H1 (cell line): Measurements from ENCODE around the gene POFUT2. TPM values are rescaled to one million over a fixed set of nuclear protein-coding genes. Genes with fewer than 3 reads are reported as not detected.

Source experiments
- CTCF ChIA-PET: fragments of 300-600 bp; sonication (Branson Sonifier 250); formaldehyde crosslinking; loops from one replicate; lab custom pipeline; 2021; ENCODE audit not compliant: partially characterized antibody; lab: Charles Lee
- POLR2A ChIA-PET: fragments of 300-600 bp; sonication (Branson Sonifier 250); formaldehyde crosslinking; loops from one replicate; lab custom pipeline; 2021; ENCODE audit warnings: inconsistent platforms; ENCODE audit not compliant: partially characterized antibody; lab: Charles Lee
- DNase-seq, 2 experiments: peaks; one replicate each; pipeline versions ENCODE4 v3.0.0 to v3.0.0-alpha.2; 2010 to 2022; ENCODE audit warnings: low spot score in 2 of 2, low read depth in 1 of 2, mixed read lengths in 1 of 2
- FAIRE-seq: peaks from 2 replicates; lab custom pipeline; 2011; peaks lifted over from hg19 to GRCh38; lab: Jason Lieb, UNC
- H2AFZ ChIP-seq: 2 replicates; pipeline ENCODE4 v1.8.1; 2012; ENCODE audit warnings: low read length, inconsistent platforms
- H2AK5ac ChIP-seq: 2 replicates; pipeline ENCODE4 v1.6.1; 2013; ENCODE audit warnings: low read depth, low read length
- H2BK120ac ChIP-seq: replicated peaks from 2 replicates; pipeline ENCODE3; 2013; ENCODE audit warnings: low read depth, low read length, inconsistent platforms
- H2BK12ac ChIP-seq: 2 replicates; pipeline ENCODE4 v1.6.1; 2013; ENCODE audit warnings: low read depth, low read length
- H2BK15ac ChIP-seq: 2 replicates; pipeline ENCODE4 v1.6.1; 2013; ENCODE audit warnings: low read length
- H2BK20ac ChIP-seq: 2 replicates; pipeline ENCODE4 v1.6.1; 2013; ENCODE audit warnings: low read length
- H2BK5ac ChIP-seq: 2 replicates; pipeline ENCODE4 v1.6.1; 2013; ENCODE audit warnings: low read depth, low read length
- H3K14ac ChIP-seq: 2 replicates; pipeline ENCODE4 v1.6.1; 2013; ENCODE audit warnings: inconsistent platforms; ENCODE audit not compliant: insufficient read length
- H3K18ac ChIP-seq: 2 replicates; pipeline ENCODE4 v1.6.1; 2013; ENCODE audit warnings: low read length; ENCODE audit errors: extremely low read depth
- H3K23ac ChIP-seq: 2 replicates; pipeline ENCODE4 v1.6.1; 2013; ENCODE audit warnings: inconsistent platforms; ENCODE audit not compliant: insufficient read length
- H3K23me2 ChIP-seq: 2 replicates; pipeline ENCODE4 v1.6.1; 2013; ENCODE audit warnings: low read depth, low read length
- H3K27ac ChIP-seq: 2 replicates; pipeline ENCODE4 v1.6.1; 2011; ENCODE audit warnings: low read depth, low read length, inconsistent platforms
- H3K27me3 ChIP-seq, 4 experiments: replicated peaks in 1 of 4; 1 replicate in 1 of 4; 2 replicates in 3 of 4; pipeline versions ENCODE4 v1.6.1 to v1.8.1; 2011 to 2013; ENCODE audit warnings: low read length in 3 of 4, mild to moderate bottlenecking in 3 of 4, inconsistent platforms in 2 of 4, mixed read lengths in 2 of 4, moderate library complexity in 1 of 4; ENCODE audit not compliant: control insufficient read depth in 3 of 4, insufficient read depth in 3 of 4; ENCODE audit errors: extremely low read depth in 1 of 4
- H3K36me3 ChIP-seq, 4 experiments: 2 replicates each; pipeline versions ENCODE4 v1.6.1 to v1.8.1; 2011 to 2013; ENCODE audit warnings: mild to moderate bottlenecking in 4 of 4, low read length in 3 of 4, moderate library complexity in 2 of 4, control low read depth in 1 of 4, inconsistent platforms in 1 of 4; ENCODE audit not compliant: insufficient read depth in 4 of 4, control insufficient read depth in 2 of 4
- H3K4ac ChIP-seq: replicated peaks from 2 replicates; pipeline ENCODE3; 2013; ENCODE audit warnings: low read length, low read depth, mixed read lengths, inconsistent platforms; ENCODE audit not compliant: insufficient read length
- H3K4me1 ChIP-seq, 4 experiments: replicated peaks in 1 of 4; 1 replicate in 1 of 4; 2 replicates in 3 of 4; pipeline versions ENCODE4 v1.6.1 to v1.8.1; 2011 to 2013; ENCODE audit warnings: low read length in 3 of 4, inconsistent platforms in 2 of 4, mixed read lengths in 1 of 4; ENCODE audit not compliant: insufficient read depth in 4 of 4, control insufficient read depth in 3 of 4
- H3K4me2 ChIP-seq, 2 experiments: 2 replicates each; pipeline versions ENCODE4 v1.6.1 to v1.8.1; 2011 to 2013; ENCODE audit warnings: low read depth in 2 of 2, low read length in 2 of 2, control low read depth in 1 of 2, inconsistent platforms in 1 of 2, mild to moderate bottlenecking in 1 of 2; ENCODE audit not compliant: insufficient read depth in 1 of 2
- H3K4me3 ChIP-seq, 4 experiments: fragments of 200-600, 300-600 bp in 1 of 4; sonication (generic), shearing (Covaris generic), sonication (Bioruptor Twin) in 1 of 4; 2 replicates each; pipeline versions ENCODE4 v1.5.1 to v1.8.1; 2011 to 2016; ENCODE audit warnings: low read length in 4 of 4, low read depth in 3 of 4, control low read depth in 2 of 4, inconsistent platforms in 2 of 4, mild to moderate bottlenecking in 2 of 4, mixed read lengths in 1 of 4, moderate library complexity in 1 of 4; ENCODE audit not compliant: insufficient read depth in 2 of 4; ENCODE audit errors: extremely low read depth in 1 of 4
- H3K56ac ChIP-seq: replicated peaks from 2 replicates; pipeline ENCODE3; 2013; ENCODE audit warnings: low read depth, mild to moderate bottlenecking, mixed read lengths, low read length, inconsistent platforms; ENCODE audit not compliant: insufficient read length
- H3K79me1 ChIP-seq: 2 replicates; pipeline ENCODE4 v1.6.1; 2013; ENCODE audit warnings: low read depth, low read length, control low read depth
- H3K79me2 ChIP-seq, 2 experiments: 2 replicates each; pipeline versions ENCODE4 v1.6.1 to v1.8.1; 2012 to 2013; ENCODE audit warnings: low read length in 2 of 2, mild to moderate bottlenecking in 2 of 2, inconsistent platforms in 1 of 2; ENCODE audit not compliant: insufficient read depth in 2 of 2, control insufficient read depth in 1 of 2
- H3K9ac ChIP-seq, 4 experiments: replicated peaks in 1 of 4; 1 replicate in 1 of 4; 2 replicates in 3 of 4; pipeline versions ENCODE4 v1.6.1 to v1.8.1; 2011 to 2013; ENCODE audit warnings: low read depth in 3 of 4, low read length in 3 of 4, control low read depth in 2 of 4, mild to moderate bottlenecking in 2 of 4, moderate library complexity in 2 of 4, inconsistent platforms in 1 of 4; ENCODE audit errors: extremely low read depth in 1 of 4
- H3K9me3 ChIP-seq, 2 experiments: 2 replicates each; pipeline versions ENCODE4 v1.6.1 to v1.8.1; 2012 to 2013; ENCODE audit warnings: mild to moderate bottlenecking in 2 of 2, moderate library complexity in 2 of 2, control low read depth in 1 of 2, inconsistent platforms in 1 of 2, low read depth in 1 of 2, low read length in 1 of 2, mixed read lengths in 1 of 2; ENCODE audit not compliant: insufficient read depth in 2 of 2
- H4K20me1 ChIP-seq, 2 experiments: replicated peaks in 1 of 2; 2 replicates each; pipeline versions ENCODE3 to v1.8.1; 2011 to 2013; ENCODE audit warnings: inconsistent platforms in 2 of 2, low read length in 2 of 2, mild to moderate bottlenecking in 1 of 2; ENCODE audit not compliant: insufficient read depth in 2 of 2, control insufficient read depth in 1 of 2
- H4K5ac ChIP-seq: 2 replicates; pipeline ENCODE4 v1.6.1; 2013; ENCODE audit warnings: low read length, low read depth, mixed read lengths, inconsistent platforms; ENCODE audit not compliant: insufficient read length
- H4K8ac ChIP-seq: 2 replicates; pipeline ENCODE4 v1.8.0; 2013; ENCODE audit warnings: mild to moderate bottlenecking, moderate library complexity, low read length, inconsistent platforms; ENCODE audit not compliant: insufficient read depth; ENCODE audit errors: extremely low read depth
- H4K91ac ChIP-seq: replicated peaks from 2 replicates; pipeline ENCODE3; 2013; ENCODE audit warnings: low read length, mixed read lengths, inconsistent platforms; ENCODE audit not compliant: insufficient read length
- BCL11A ChIP-seq, 2 experiments: IDR thresholded peaks; one replicate each; pipeline ENCODE4 v1.6.1; 2011; ENCODE audit warnings: low read depth in 2 of 2, low read length in 2 of 2, mild to moderate bottlenecking in 2 of 2
- E2F6 ChIP-seq: IDR thresholded peaks from 2 replicates; pipeline ENCODE4 v1.6.1; 2012; ENCODE audit warnings: inconsistent platforms
- JUND ChIP-seq: IDR thresholded peaks from 2 replicates; pipeline ENCODE4 v1.6.1; 2011; ENCODE audit warnings: mild to moderate bottlenecking, improper control_type of control experiment, low read length
- SIX5 ChIP-seq: IDR thresholded peaks from 2 replicates; pipeline ENCODE4 v1.6.1; 2011; ENCODE audit warnings: mild to moderate bottlenecking, low read depth, low read length
- WGBS, 2 experiments: shearing (Covaris generic) in 1 of 2; methylation state at CpG; one replicate each; pipeline versions ENCODE4 v1.1.6 to v1.1.7; 2013 to 2015; ENCODE audit warnings: low lambda C conversion rate in 2 of 2, mixed read lengths in 2 of 2, inconsistent platforms in 1 of 2, low coverage in 1 of 2, missing lambda C conversion rate in 1 of 2; ENCODE audit not compliant: insufficient replicate concordance in 2 of 2, insufficient coverage in 1 of 2, insufficient read length in 1 of 2; ENCODE audit errors: extremely low coverage in 1 of 2, missing lambda C conversion rate in 1 of 2; 5-methylcytosine and 5-hydroxymethylcytosine counted together
- polyA plus RNA-seq, 7 experiments: library from polyadenylated mRNA; depleted of rRNA in 3 of 7; stranded (reverse) in 5 of 7; unstranded in 2 of 7; fragments of >200 nt in 5 of 7; fragments of 200-250 nt in 2 of 7; gene quantifications; 1 replicate in 5 of 7; 2 replicates in 1 of 7; 4 replicates in 1 of 7; pipeline versions ENCODE4 v1.2.1 to v1.2.3, GENCODE V29; 2011 to 2013; ENCODE audit warnings: missing spikeins in 2 of 7, mixed read lengths in 2 of 7
- total RNA-seq: library from RNA; stranded (reverse); fragmentation: NEBNext Ultra II Directional; extraction: Animal tissue kit (Norgen Biotek cat#: 25700); gene quantifications from 2 replicates; pipeline ENCODE4 v1.2.1, GENCODE V29; 2021

POFUT2 gene
- total and polyA plus RNA-seq, 2 of the 8 experiments (the other 6 are each of a cell fraction or from before 2014, with no cell fraction given) = 13.7 to 32.1 TPM

GRCh38 chr21:45259206-45259840 is 28.4 kb downstream of the POFUT2 start:
- H3K36me3 ChIP-seq = peaks cover 0 to 12% (median 6%) of the 10 kb centered on the region in 4 experiments; a peak in 4 of 8 replicates
- H3K9me3 ChIP-seq = no peaks in the 10 kb centered on the region
- no peak overlapping the region for H3K14ac ChIP-seq
- no peak overlapping the region for H2BK12ac ChIP-seq
- no peak overlapping the region for H2BK15ac ChIP-seq
- no peak overlapping the region for H3K23ac ChIP-seq
- H3K4ac ChIP-seq = no peak overlapping the region
- H3K18ac ChIP-seq = no peak overlapping the region
- H3K27me3 ChIP-seq = no peaks in the 10 kb centered on the region
- H3K27ac ChIP-seq = no peak overlapping the region
- no peak overlapping the region for H2AK5ac ChIP-seq
- no peak overlapping the region for H2AFZ ChIP-seq
- TF ChIP-seq BCL11A (IDR thresholded peaks at IDR 0.05; ENCODE audit: low read depth in 2 of 2, low read length in 2 of 2) = no peak
- no peak for TF ChIP-seq SIX5
- TF ChIP-seq JUND = no peak
- TF ChIP-seq E2F6 = no peak
- no peaks in the 10 kb centered on the region; the same call in 1 of the 2 replicates for H3K79me1 ChIP-seq
- DNase-seq (peak in 1 of 2 experiments; percentile 39), FAIRE-seq (no peak)
- no peak overlapping the region for H4K8ac ChIP-seq
- 94% methylated on average over 17 of the region's 17 CpGs; no CpG with 5 or more reads in 1 of the 2 experiments for WGBS, 2 experiments
- H3K4me1 ChIP-seq = peaks cover 0 to 5% (median 0%) of the 10 kb centered on the region in 4 experiments; a peak in 2 of 7 replicates
- ChIA-PET CTCF (interaction anchor here (1.0 to 5.9 kb wide), 7 partner anchors 11 to 119 kb away, joined by 3 to 37 read pairs (median 8); no protein-coding TSS in a partner anchor), POLR2A (interaction anchor here (0.7 to 2.2 kb wide), 3 partner anchors 11 to 19 kb away, joined by 3 to 5 read pairs (median 3); no protein-coding TSS in a partner anchor)
- H2BK5ac ChIP-seq = no peak overlapping the region
- no peak overlapping the region for H4K91ac ChIP-seq
- no peak overlapping the region for H3K56ac ChIP-seq
- H3K4me3 ChIP-seq = no peak overlapping the region
- H3K4me2 ChIP-seq = no peak overlapping the region
- no peak overlapping the region for H2BK120ac ChIP-seq
- H2BK20ac ChIP-seq = no peak overlapping the region
- H4K20me1 ChIP-seq = peaks cover 0 to 1% of the 10 kb centered on the region in 2 experiments
- no peaks in the 10 kb centered on the region for H3K79me2 ChIP-seq
- H4K5ac ChIP-seq = no peak overlapping the region
- H3K23me2 ChIP-seq = no peaks in the 10 kb centered on the region
- no peak overlapping the region for H3K9ac ChIP-seq
